ENCODE data around the gene CCDC192.

GRCh38 chr5:127936439-127936972 lies 233.3 kb downstream of the CCDC192 start:
- TF ChIP-seq, protein P1, sequence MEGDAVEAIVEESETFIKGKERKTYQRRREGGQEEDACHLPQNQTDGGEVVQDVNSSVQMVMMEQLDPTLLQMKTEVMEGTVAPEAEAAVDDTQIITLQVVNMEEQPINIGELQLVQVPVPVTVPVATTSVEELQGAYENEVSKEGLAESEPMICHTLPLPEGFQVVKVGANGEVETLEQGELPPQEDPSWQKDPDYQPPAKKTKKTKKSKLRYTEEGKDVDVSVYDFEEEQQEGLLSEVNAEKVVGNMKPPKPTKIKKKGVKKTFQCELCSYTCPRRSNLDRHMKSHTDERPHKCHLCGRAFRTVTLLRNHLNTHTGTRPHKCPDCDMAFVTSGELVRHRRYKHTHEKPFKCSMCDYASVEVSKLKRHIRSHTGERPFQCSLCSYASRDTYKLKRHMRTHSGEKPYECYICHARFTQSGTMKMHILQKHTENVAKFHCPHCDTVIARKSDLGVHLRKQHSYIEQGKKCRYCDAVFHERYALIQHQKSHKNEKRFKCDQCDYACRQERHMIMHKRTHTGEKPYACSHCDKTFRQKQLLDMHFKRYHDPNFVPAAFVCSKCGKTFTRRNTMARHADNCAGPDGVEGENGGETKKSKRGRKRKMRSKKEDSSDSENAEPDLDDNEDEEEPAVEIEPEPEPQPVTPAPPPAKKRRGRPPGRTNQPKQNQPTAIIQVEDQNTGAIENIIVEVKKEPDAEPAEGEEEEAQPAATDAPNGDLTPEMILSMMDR (IDR thresholded peaks at IDR 0.05) = no peak
- TF ChIP-seq EZH2 (IDR thresholded peaks at IDR 0.05) = no peak
